Esophagus muscularis mucosa (tissue), 3 donors: ENCODE measurements around the gene SRGAP3.

Experiments used
- POLR2A ChIP-seq: fragments of 450-650 bp; IDR thresholded peaks from one replicate; pipeline ENCODE4 v1.6.1; 2017; ENCODE audit warnings: antibody characterized with exemption, moderate library complexity, mild to moderate bottlenecking, low read depth
- POLR2AphosphoS5 ChIP-seq, 2 donors: sonication (generic); formaldehyde crosslinking; IDR thresholded peaks; one replicate each; pipeline ENCODE4 v1.6.1; 2017; ENCODE audit warnings: antibody characterized with exemption in 2 of 2
- TF ChIP-seq, protein P1 (sequence below), 3 experiments: fragments of 200-600 bp in 2 of 3; fragments of 450-650 bp in 1 of 3; sonication (generic) in 2 of 3; IDR thresholded peaks; one replicate each; pipeline ENCODE4 v1.5.1; 2017 to 2019; ENCODE audit warnings: antibody characterized with exemption in 3 of 3, mild to moderate bottlenecking in 2 of 3, moderate library complexity in 1 of 3

DNA sequence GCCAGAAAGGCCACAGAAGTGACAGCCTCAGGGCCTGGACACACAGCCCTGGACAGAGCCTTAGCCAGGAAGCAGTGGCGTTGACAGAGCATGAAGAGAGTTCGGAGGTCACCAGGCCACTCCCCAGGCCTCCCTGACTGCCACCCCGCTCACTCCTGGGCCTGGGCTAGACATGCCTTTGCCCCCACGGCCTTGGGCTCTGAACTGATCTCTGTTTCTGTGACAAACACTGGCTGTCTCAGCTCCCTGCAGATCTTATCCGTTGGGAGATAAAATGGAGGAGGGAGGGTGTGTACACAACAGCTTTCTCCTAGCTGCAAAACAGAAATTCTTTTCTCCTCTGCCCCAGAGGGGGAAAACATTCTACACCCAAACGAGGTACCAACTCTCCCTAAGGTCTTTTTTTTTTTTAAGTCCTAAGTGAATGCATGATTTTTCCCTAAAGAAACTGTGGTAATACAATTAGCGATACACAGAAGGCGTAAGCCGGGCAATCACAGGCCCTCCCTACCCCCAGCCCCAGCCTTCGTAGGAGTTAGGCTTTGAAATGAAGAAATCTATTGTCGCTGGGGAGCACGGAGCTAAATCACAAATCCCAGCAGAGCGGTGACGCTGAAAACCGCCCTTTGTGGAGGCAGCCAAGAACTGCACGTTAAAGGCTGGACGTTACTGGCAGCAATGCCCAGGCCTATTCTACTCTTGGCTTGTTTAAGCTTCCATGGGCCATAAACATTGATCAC, 45.0 kb downstream of the SRGAP3 start:
- TF ChIP-seq, protein P1, sequence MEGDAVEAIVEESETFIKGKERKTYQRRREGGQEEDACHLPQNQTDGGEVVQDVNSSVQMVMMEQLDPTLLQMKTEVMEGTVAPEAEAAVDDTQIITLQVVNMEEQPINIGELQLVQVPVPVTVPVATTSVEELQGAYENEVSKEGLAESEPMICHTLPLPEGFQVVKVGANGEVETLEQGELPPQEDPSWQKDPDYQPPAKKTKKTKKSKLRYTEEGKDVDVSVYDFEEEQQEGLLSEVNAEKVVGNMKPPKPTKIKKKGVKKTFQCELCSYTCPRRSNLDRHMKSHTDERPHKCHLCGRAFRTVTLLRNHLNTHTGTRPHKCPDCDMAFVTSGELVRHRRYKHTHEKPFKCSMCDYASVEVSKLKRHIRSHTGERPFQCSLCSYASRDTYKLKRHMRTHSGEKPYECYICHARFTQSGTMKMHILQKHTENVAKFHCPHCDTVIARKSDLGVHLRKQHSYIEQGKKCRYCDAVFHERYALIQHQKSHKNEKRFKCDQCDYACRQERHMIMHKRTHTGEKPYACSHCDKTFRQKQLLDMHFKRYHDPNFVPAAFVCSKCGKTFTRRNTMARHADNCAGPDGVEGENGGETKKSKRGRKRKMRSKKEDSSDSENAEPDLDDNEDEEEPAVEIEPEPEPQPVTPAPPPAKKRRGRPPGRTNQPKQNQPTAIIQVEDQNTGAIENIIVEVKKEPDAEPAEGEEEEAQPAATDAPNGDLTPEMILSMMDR (IDR thresholded peaks at IDR 0.05): no peak
- no peak for TF ChIP-seq POLR2A
- no peak for TF ChIP-seq POLR2AphosphoS5 (IDR thresholded peaks at IDR 0.05)
